ENCODE results near the gene PTPRG.

PTPRG gene

GRCh38 chr3:61804782-61805181, 243.4 kb downstream of the PTPRG start:
- Histone ChIP-seq H3K9me3 (ENCODE audit: insufficient read depth, low read depth, low read length) (no peaks in the 10 kb centered on the region), H3K23ac (ENCODE audit: low read length) (no peak overlapping the region), H2BK12ac (ENCODE audit: low read length) (no peak overlapping the region), H3K79me2 (ENCODE audit: control insufficient read depth, insufficient read depth, low read length, poor library complexity) (no peaks in the 10 kb centered on the region), H4K12ac (ENCODE audit: low read depth, low read length) (no peak overlapping the region), H3K4me3 (ENCODE audit: low read depth, low read length) (no peak overlapping the region), H3K4me2 (ENCODE audit: low read length) (no peak overlapping the region), H3K9ac (ENCODE audit: low read length) (no peak overlapping the region), H3K79me1 (ENCODE audit: low read length) (no peaks in the 10 kb centered on the region), H3K27ac (ENCODE audit: low read depth, low read length) (no peak overlapping the region), H4K91ac (ENCODE audit: low read depth, low read length) (no peak overlapping the region), H2BK5ac (ENCODE audit: low read depth, low read length, poor library complexity) (no peak overlapping the region), H3K14ac (ENCODE audit: low read length) (no peak overlapping the region), H2BK120ac (ENCODE audit: insufficient read depth, low read length, poor library complexity) (no peak overlapping the region), H3K18ac (ENCODE audit: low read length) (no peak overlapping the region), H3K4ac (ENCODE audit: low read depth, low read length) (no peak overlapping the region), H2AFZ (ENCODE audit: insufficient read depth, low read length, poor library complexity) (no peak overlapping the region), H3K36me3 (ENCODE audit: control insufficient read depth in 1 of 2, insufficient read depth in 2 of 2, low read length in 2 of 2) (no peaks in the 10 kb centered on the region), H3K4me1 (ENCODE audit: control insufficient read depth in 1 of 2, insufficient read depth in 2 of 2, low read length in 2 of 2) (no peaks in the 10 kb centered on the region), H2AK5ac (ENCODE audit: low read length) (no peak overlapping the region), H4K8ac (ENCODE audit: low read depth, low read length) (no peak overlapping the region), H3K27me3 (ENCODE audit: insufficient read depth, low read length) (no peaks in the 10 kb centered on the region)
- WGBS (ENCODE audit: extremely low coverage, insufficient coverage, insufficient read length), result no CpG with 5 or more reads among the region's 1 CpG
- DNase-seq, result no peak

- H3K27me3 ChIP-seq (ENCODE audit: insufficient read depth, low read length), result no peaks in the 10 kb centered on the region
- no peak overlapping the region for H2BK5ac ChIP-seq (ENCODE audit: low read depth, low read length, poor library complexity)
- H3K27ac ChIP-seq (ENCODE audit: low read depth, low read length), result no peak overlapping the region
- no peak overlapping the region for H3K14ac ChIP-seq (ENCODE audit: low read length)
- no peaks in the 10 kb centered on the region for H3K9me3 ChIP-seq (ENCODE audit: insufficient read depth, low read depth, low read length)
- H3K79me2 ChIP-seq (ENCODE audit: control insufficient read depth, insufficient read depth, low read length, poor library complexity), result no peaks in the 10 kb centered on the region
- H4K12ac ChIP-seq (ENCODE audit: low read depth, low read length), result no peak overlapping the region
- no peak overlapping the region for H3K4me2 ChIP-seq (ENCODE audit: low read length)
- whole genome bisulfite sequencing (ENCODE audit: extremely low coverage, insufficient coverage, insufficient read length), result no CpG with 5 or more reads among the region's 3 CpGs
- no peak overlapping the region for H2BK12ac ChIP-seq (ENCODE audit: low read length)
- H4K8ac ChIP-seq (ENCODE audit: low read depth, low read length), result no peak overlapping the region
- H3K23ac ChIP-seq (ENCODE audit: low read length), result no peak overlapping the region
- H3K36me3 ChIP-seq (ENCODE audit: control insufficient read depth in 1 of 2, insufficient read depth in 2 of 2, low read length in 2 of 2), result no peaks in the 10 kb centered on the region
- H3K4me3 ChIP-seq (ENCODE audit: low read depth, low read length), result no peak overlapping the region
- no peak for DNase-seq
- H3K4me1 ChIP-seq (ENCODE audit: control insufficient read depth in 1 of 2, insufficient read depth in 2 of 2, low read length in 2 of 2), result no peaks in the 10 kb centered on the region
- H2AK5ac ChIP-seq (ENCODE audit: low read length), result no peak overlapping the region
- no peaks in the 10 kb centered on the region for H3K79me1 ChIP-seq (ENCODE audit: low read length)
- no peak overlapping the region for H3K9ac ChIP-seq (ENCODE audit: low read length)
- H2BK120ac ChIP-seq (ENCODE audit: insufficient read depth, low read length, poor library complexity), result no peak overlapping the region
- no peak overlapping the region for H3K18ac ChIP-seq (ENCODE audit: low read length)
- H4K91ac ChIP-seq (ENCODE audit: low read depth, low read length), result no peak overlapping the region
- no peak overlapping the region for H2AFZ ChIP-seq (ENCODE audit: insufficient read depth, low read length, poor library complexity)
- H3K4ac ChIP-seq (ENCODE audit: low read depth, low read length), result no peak overlapping the region
Observed at GRCh38 chr3:61805510-61806080, 244.2 kb downstream of the PTPRG start.

GRCh38 chr3:61806810-61807209, 245.4 kb downstream of the PTPRG start:
- Histone ChIP-seq H3K36me3 (ENCODE audit: control insufficient read depth in 1 of 2, insufficient read depth in 2 of 2, low read length in 2 of 2) (no peaks in the 10 kb centered on the region), H3K9ac (ENCODE audit: low read length) (no peak overlapping the region), H2BK120ac (ENCODE audit: insufficient read depth, low read length, poor library complexity) (no peak overlapping the region), H3K4me2 (ENCODE audit: low read length) (no peak overlapping the region), H3K79me2 (ENCODE audit: control insufficient read depth, insufficient read depth, low read length, poor library complexity) (no peaks in the 10 kb centered on the region), H3K4me1 (ENCODE audit: control insufficient read depth in 1 of 2, insufficient read depth in 2 of 2, low read length in 2 of 2) (no peaks in the 10 kb centered on the region), H2AK5ac (ENCODE audit: low read length) (no peak overlapping the region), H4K8ac (ENCODE audit: low read depth, low read length) (no peak overlapping the region), H3K14ac (ENCODE audit: low read length) (no peak overlapping the region), H3K27ac (ENCODE audit: low read depth, low read length) (no peak overlapping the region), H3K9me3 (ENCODE audit: insufficient read depth, low read depth, low read length) (no peaks in the 10 kb centered on the region), H3K4ac (ENCODE audit: low read depth, low read length) (no peak overlapping the region), H2BK5ac (ENCODE audit: low read depth, low read length, poor library complexity) (no peak overlapping the region), H3K4me3 (ENCODE audit: low read depth, low read length) (no peak overlapping the region), H4K12ac (ENCODE audit: low read depth, low read length) (no peak overlapping the region), H3K18ac (ENCODE audit: low read length) (no peak overlapping the region), H2BK12ac (ENCODE audit: low read length) (no peak overlapping the region), H2AFZ (ENCODE audit: insufficient read depth, low read length, poor library complexity) (no peak overlapping the region), H3K27me3 (ENCODE audit: insufficient read depth, low read length) (no peaks in the 10 kb centered on the region), H4K91ac (ENCODE audit: low read depth, low read length) (no peak overlapping the region), H3K79me1 (ENCODE audit: low read length) (no peaks in the 10 kb centered on the region), H3K23ac (ENCODE audit: low read length) (no peak overlapping the region)
- DNase-seq, result no peak
- no CpG with 5 or more reads among the region's 4 CpGs for WGBS (ENCODE audit: extremely low coverage, insufficient coverage, insufficient read length)

GRCh38 chr3:61807865-61808276, 246.5 kb downstream of the PTPRG start:
- WGBS (ENCODE audit: extremely low coverage, insufficient coverage, insufficient read length), result no CpG with 5 or more reads among the region's 6 CpGs
- Histone ChIP-seq H3K4me3 (ENCODE audit: low read depth, low read length) (no peak overlapping the region), H3K9me3 (ENCODE audit: insufficient read depth, low read depth, low read length) (no peaks in the 10 kb centered on the region), H3K23ac (ENCODE audit: low read length) (no peak overlapping the region), H4K12ac (ENCODE audit: low read depth, low read length) (no peak overlapping the region), H3K14ac (ENCODE audit: low read length) (no peak overlapping the region), H2AK5ac (ENCODE audit: low read length) (no peak overlapping the region), H2AFZ (ENCODE audit: insufficient read depth, low read length, poor library complexity) (no peak overlapping the region), H3K9ac (ENCODE audit: low read length) (no peak overlapping the region), H3K27me3 (ENCODE audit: insufficient read depth, low read length) (no peaks in the 10 kb centered on the region), H3K4me2 (ENCODE audit: low read length) (no peak overlapping the region), H4K8ac (ENCODE audit: low read depth, low read length) (no peak overlapping the region), H3K4me1 (ENCODE audit: control insufficient read depth in 1 of 2, insufficient read depth in 2 of 2, low read length in 2 of 2) (no peaks in the 10 kb centered on the region), H3K18ac (ENCODE audit: low read length) (no peak overlapping the region), H3K4ac (ENCODE audit: low read depth, low read length) (no peak overlapping the region), H3K36me3 (ENCODE audit: control insufficient read depth in 1 of 2, insufficient read depth in 2 of 2, low read length in 2 of 2) (no peaks in the 10 kb centered on the region), H3K79me1 (ENCODE audit: low read length) (no peaks in the 10 kb centered on the region), H2BK12ac (ENCODE audit: low read length) (no peak overlapping the region), H2BK5ac (ENCODE audit: low read depth, low read length, poor library complexity) (no peak overlapping the region), H3K79me2 (ENCODE audit: control insufficient read depth, insufficient read depth, low read length, poor library complexity) (no peaks in the 10 kb centered on the region), H2BK120ac (ENCODE audit: insufficient read depth, low read length, poor library complexity) (no peak overlapping the region), H3K27ac (ENCODE audit: low read depth, low read length) (no peak overlapping the region), H4K91ac (ENCODE audit: low read depth, low read length) (no peak overlapping the region)
- no peak for DNase-seq
